HG02623 (cell line): ENCODE data around the gene CD9.
A peak's percentile ranks its signal among the peaks of the same experiment; 100 is the strongest.

ENCODE experiments used
- ATAC-seq: cut with Tn5 transposase; IDR thresholded peaks from one replicate; pipeline ENCODE4 v1.9.1; 2021; ENCODE audit warnings: moderate library complexity; ENCODE audit not compliant: unreplicated experiment

Gene CD9

DNA sequence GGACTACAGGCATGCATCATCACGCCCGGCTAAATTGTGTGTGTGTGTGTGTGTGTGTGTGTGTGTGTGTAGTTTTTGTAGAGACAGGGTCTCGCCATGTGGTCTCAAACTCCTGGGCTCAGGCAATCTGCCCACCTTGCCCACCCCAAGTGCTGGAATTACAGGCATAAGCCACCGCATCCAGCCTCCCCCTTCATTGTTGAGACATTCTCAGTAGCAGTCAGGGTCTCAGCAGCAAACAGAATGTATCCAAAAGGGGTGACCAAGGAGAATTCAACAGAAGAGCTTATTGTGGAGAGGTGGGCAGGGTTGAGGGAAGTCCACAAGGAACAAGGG is 73.0 kb downstream of the CD9 start:
- ATAC-seq, result no peak

DNA sequence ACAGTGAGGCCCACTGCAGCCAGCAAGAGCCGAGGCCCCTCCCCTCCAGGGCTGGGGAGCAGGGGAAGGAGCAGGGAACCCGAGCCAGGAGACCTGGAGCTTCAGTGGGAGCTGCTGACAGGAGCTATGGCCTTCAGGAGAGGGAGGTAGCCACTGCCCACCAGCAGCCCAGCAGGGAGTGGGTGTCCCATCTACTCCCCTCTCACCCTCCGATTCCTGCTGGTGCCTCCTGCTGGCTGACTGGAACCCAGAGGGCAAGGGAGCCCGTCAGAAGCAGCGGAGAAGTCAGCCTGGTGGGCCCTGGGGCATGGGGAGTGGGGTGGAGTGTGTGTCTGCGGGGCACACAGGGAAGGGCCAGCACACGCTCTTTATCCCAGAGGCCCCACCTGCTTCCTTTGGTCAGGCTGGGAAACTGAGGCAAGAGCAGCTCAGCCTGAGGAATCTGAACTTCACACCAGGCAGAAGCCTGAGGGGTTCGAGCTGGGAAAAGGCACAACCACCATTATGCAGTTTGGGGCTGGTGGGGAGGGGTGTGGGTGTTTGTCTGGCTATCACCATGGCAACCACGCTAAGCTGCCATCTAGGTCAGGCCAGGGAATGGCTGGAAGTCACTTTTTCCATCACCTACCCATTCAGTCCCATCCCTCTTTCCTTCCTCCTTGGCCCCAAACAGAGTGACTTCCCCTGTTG is 73.5 kb downstream of the CD9 start:
- ATAC-seq, result no peak

DNA sequence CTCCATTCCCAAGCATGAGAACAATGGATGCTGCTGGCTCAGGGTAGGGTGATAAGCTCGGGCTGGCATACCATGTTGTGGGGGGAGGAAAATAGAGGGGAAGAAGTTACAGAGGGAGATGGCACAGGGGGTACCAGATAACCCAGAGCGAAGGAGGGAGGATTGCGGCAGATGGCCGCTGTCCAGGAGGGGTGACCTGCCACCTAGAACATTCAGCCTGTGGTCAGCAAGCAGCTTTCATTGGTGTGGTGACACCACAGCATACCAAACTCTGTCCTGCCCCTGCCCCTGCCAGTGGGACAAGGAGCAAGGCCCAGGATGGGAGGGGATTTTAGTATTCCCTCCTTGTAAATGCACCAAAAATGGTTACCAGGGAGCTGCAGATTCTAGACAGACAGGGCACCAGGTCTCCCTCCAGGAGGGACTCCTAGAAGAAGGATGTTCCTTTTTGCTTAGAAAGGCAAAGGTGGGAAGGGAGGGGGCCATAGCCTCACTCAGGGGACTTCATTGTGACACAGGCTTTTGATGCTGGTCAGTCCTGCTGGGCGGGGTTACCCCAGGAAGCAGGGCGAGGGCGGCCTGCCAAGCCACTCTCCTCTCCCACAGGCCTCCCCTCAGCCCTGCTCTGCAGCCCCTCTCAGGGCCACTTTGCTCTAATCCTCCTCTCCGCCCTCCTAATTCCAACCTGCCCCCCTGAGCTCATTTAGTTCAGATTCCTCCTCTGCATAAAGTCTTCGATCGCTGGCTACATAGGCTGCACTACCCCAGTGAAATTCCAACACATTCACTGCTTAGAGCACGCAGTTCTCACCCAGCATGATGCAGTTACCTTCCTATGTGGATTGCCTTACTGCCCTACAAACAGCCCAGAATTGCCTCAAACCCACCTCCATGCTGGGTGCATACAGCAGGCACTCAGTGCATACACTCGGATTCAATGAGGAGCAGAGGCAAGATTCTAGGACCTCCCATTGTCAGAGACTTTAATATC is 74.3 kb downstream of the CD9 start:
- ATAC-seq, result no peak

DNA sequence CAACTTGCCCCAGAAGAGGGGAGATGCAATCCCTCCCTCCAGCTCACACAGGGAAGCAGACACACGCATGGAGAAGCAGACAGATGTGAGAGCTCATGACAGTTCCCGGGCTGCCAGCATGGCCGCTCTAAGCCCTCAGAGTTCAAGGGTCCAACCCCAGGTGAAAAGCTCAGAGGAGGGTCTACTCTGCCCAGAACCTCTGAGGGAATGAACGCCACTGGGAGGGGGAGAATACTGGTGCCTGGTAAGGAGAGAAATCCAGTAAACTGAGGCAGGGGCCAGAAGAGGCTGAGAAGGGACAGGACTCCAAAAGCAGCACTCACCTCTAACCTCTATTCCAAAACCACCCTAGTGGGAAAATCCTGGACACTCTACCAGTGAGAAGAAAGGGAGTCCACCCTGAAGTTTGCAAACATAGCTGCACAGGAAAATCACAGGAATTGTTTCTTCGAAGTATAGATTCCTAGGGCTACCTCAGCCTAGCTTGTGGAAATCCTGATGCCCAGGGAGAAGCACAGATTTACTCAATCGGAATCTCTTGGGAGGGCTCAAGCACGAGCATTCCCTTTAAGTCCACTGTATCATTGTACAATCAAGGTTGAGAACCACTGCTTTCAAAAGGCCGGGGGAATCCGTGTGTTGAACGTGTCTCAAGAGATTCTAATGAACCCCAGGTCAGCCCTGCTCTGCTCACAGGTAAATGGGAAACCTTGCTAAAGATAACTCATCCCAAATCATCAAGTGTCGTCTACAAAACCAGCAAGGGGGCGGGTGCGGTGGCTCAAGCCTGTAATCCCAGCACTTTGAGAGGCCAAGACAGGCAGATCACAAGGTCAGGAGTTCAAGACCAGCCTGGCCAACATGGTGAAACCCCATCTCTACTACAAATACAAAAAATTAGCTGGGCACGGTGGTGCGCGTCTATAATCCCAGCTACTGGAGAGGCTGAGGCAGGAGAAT is 76.0 kb downstream of the CD9 start:
- ATAC-seq, result no peak

DNA sequence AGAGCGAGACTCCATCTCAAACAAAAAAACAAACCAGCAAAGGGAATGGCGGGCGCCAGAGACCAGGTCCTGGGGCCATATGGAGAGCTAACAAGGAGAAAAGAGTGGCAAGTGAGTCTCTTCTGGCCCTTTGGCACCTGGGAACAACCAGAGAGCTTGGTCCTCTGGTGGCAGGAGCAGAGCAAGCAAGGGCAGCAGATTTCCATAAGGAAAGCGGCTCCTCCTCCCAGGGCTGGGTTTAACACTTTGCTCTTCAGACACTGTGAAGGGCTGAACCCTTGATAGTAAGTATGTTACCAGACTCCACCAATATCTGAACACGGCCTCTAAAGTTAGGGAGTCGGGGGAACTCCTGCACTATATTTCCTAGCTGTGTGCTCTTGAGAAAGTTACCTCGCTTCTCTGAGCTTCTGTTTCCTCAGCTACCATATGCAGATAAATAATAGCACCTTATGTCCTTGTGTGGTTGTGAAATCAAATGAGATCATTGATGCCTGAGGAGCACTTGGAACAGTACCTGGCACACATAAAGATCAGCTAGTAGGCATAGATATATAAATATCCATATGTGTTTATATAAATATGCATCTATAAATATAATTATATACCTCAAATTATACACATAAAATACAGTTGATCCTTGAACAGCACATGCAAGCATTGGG is 76.9 kb downstream of the CD9 start:
- no peak for ATAC-seq

DNA sequence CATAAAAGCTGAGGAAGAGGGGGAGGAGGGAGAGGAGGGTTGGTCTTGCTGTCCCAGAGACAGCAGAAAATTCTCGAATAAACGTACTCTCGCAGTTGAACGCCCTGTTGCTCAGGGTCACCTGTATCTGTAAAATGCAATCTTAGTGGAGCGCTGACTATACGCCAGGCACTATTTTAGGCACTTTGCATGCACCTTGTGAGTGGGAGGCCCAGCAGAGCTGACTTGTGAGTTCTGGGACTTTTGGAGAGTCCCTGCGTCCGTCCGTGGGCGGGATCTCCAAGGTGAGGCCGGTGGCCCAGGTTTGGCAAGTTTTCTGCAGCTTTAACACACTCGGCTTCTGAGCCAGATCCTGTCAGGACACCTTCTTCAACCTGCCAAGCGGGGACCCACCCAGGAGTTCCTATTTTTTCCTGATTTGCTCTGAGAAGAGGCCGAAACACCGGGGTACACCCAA is 77.8 kb downstream of the CD9 start:
- peak; percentile 7 for ATAC-seq

DNA sequence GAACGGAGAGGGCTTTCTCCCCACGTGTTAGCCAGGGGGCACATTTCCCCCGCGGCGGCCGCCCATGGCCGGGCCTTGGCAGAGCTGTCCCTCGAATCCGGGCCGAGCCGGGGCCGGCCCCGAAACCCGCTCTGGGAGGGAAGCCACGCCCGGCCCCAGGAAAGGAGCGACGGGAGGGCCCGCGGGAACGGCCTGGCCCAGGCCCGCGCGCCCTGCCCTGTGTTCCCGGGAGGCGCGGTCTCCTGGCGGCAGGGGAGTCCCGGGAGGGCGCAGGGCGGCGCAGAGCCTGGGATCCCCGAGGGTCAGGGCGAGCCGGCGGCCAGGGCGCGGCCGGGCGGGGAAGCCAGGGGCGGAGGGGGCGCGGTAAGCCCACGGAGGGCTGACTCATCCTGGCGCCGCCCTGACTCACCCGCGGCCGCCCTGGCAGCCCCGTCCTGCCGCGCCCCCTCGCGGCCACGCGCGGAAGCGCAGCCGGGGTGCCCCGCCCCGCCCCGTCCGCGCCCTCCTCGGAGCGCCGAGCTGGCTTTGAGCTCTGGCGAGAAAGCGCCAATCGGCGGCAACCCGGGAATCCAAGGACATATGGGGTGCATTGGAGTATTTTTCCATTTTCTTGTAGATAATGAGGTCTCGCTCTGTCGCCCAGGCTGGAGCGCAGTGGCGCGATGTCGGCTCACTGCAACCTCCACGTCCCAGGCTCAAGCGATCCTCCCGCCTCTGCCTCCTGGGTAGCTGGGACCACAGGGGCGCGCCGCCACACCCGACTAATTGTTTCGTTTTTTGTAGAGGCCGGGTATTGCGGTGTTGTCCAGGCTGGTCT is 78.4 kb downstream of the CD9 start:
- peak; percentile 67 for ATAC-seq

DNA sequence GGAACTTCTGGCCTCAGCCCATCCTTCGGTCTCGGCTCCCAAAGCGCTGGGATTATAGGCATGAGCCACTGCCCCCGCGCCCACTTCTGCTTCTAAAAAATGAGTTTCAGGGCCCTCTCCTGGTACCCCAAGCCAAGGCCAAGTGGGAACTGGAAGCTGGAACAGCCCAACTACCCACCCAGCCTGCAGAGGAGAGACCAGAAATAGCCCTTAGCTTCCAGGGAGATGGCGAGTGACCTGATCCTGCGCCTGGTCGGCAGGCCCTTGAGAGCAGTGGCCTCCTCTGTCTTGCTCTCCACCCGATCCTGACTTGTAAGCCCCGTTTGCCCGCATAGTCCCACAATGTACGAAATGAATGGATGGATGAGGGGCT is 79.0 kb downstream of the CD9 start:
- ATAC-seq, result no peak

DNA sequence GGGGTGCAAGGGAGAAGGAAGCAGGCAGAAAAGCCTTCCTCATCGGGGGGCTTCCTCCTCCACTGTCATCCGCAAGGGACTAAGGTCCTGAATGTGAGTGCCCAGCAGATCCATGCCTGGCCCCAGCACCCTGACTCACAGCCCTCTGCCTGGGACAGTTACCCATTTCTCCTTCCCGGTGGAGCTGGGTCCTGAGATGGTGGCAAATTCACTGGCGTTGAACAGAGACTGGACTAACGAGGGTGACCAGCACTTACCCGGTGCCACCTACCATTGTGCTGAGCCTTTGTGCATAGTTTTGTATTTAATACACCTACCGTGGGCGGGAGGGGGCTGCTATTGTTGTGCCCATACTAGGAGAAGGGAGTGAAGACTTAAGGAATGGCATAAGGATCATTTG is 79.4 kb downstream of the CD9 start:
- no peak for ATAC-seq

DNA sequence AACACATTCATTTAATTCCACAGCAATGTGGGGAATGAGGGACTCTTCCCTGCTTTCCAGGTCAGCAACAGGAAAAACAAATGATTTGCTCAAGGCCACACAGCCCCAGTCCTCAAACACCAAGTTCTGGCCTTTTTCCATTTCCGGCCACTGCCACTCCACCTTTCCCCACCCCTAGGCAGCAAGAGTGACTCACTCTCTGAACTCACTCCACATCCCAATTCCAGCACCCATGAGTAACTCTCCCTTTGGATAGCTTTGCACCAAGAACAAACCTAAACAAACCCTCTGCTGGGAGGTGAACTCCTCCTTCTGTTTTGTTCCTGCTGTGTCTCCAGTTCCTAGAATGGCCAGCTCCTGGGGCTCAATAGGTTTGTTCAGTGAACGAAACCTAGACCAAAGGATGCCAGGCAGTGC is 79.9 kb downstream of the CD9 start:
- ATAC-seq, result no peak

DNA sequence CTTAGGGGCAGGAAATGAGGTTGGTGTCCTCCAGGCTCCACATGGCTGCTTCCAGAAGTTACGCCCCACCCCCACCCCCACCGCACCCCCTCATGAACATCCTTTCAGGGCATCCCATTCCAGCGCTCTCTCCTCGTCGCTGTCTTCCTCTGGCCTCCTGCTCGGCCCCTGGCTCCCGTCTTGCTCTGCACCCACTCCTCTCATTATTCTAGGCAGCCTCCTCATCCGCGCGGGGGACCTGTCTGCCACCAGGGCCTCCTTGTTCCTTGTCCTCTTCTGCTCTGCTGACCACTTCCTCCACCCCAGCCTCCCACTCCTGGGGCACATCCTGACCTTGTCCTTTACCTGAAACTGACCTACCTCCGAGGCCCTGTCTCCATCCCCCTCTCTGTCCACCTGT is 80.5 kb downstream of the CD9 start:
- ATAC-seq, result no peak

DNA sequence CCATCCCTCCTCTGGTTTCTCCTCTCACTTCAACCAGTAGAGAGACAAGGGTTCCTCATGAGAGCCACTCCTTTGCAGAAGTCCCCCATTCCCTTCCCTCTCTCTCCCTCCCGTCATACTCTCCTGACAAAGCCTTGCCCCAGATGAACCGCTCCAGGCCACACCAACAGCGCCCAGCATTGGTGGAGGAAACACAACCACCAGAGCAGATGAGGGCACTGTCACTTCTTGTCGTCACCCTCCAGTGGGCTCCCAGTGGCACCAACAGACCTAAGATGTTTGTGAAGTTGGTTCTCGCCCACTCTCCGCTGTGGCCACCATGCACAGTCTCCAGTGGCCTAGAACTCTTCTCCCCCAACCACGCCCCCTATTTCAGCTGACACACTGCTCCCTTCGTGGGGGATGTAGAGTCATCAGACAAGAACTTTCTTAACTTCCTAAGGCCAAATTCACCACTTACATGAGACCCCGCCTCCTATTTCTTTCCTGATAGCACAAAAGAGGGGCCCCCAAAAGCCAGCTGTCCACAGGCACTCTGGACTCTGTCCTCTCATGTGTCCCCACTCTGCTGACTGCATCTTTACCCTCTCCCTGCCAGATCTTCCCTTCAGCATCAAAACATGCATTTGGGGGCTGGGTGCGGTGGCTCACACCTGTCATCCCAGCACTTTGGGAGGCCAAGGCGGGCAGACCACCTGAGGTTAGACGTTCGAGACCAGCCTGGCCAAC is 81.0 kb downstream of the CD9 start:
- no peak for ATAC-seq

DNA sequence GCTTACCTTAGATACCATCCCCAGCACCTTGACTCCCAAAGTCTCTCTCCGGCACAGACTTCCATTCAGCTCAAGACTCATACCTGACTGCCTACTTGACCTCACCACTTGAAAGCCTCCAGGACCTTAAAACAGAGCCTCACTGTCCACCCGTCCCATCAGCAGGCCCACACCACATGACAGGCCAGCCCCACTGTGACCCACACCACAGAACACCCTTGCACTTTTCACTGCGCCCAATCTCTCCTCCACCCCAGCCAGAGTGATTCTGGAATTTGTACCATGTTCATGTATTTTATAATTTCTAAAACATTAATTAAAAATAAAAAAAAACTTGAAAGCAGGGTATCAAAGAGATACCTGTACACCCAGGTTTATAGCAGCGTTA is 82.2 kb downstream of the CD9 start:
- ATAC-seq, result no peak

DNA sequence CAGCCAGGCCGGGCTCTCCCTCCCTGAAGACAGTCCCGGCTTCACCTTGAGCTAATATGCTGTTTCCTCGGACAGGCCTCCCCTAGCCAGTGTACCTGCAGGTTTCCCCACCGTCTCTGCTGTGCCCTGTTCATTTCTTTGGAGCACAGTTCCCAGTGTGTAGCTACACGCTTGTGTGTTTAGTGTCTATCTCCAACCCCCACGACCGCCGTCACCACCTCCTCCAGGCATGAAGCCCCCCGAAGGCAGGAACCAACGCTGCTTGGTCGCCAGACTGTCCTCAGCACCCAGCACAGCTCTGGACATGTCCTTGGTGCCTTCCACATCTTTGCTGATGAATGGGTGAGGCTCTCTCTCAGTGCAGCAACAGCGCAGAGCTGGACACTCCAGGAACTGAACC is 84.1 kb downstream of the CD9 start:
- ATAC-seq, result no peak

DNA sequence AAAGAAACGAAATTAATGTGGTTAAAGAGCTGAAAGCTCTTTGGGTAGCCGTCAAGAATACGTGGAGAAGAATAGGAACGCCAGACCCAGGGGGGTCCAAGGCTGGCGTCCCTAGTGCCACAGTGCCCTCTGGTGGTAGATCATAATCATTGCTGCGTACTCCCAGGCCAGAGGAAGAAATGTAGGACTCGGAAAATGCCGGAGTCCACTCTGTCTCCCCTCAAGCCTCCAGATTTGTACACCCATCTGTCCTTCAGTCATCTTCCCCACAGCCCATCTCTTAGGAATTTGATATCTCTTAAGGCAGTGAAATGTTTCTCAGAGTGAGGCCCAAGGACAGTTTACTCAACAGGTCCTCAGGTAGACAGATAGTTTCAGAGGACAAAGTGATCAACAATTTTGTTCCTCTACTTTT is 84.9 kb downstream of the CD9 start:
- ATAC-seq, result no peak

DNA sequence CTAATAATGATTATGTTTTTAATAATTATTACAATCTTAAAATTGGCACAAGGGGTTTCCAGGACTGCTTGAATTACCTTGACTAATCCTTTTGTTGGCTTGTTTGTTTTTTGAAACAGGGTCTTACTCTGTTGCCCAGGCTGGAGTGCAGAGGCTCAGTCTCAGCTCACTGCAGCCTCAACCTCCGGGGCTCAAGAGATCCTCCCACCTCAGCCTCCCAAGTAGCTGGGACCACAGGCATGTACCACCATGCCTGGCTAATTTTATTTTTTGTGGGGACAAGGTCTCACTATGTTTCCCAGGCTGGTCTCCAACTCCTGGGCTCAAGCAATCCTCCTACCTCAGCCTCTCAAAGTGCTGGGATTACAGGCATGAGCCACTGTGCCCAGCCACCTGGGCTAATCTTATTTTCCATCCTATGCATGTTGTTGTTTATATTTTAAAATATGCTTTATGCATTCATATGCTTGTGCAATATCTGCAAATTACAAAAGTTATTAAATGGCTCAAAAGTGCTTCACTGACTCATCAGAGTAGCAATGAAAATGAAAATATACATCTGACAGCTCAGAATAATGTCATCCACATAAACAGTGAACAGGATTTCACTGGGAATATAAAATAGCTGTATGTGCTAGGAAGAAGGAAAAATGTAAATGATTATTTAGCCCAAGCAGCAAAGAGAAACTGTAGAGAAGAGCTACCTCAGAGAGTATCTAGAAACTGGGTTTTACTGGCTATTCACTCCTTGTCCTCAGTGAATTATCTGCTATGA is 85.5 kb downstream of the CD9 start:
- no peak for ATAC-seq
